Measurements from ENCODE around the gene C1orf116.

GRCh38 chr1:207031016-207031415 lies 1.5 kb downstream of the C1orf116 start:
- TF ChIP-seq CTCF (IDR thresholded peaks at IDR 0.05) (no peak), ZFX (IDR thresholded peaks at IDR 0.05; ENCODE audit: borderline replicate concordance) (no peak)
